Endothelial cell of umbilical vein (primary cell): Measurements from ENCODE around the gene BORCS6. TPM values are rescaled to one million over a fixed set of nuclear protein-coding genes. Genes with fewer than 3 reads are reported as not detected.

Experiments used
- BruUV-seq: library from RNA; stranded (reverse); fragments of 400-500 nt; replicated peaks from 2 replicates; lab custom pipeline; 2021; lab: Mats Ljungman, UMichigan
- CTCF ChIA-PET: fragments of 300-600, 350-600 bp; sonication (Branson Sonifier 250); formaldehyde crosslinking; loops from one replicate; lab custom pipeline; 2021; ENCODE audit warnings: antibody characterized with exemption, inconsistent platforms; lab: Charles Lee
- POLR2A ChIA-PET: fragments of 300-600, 350-600 bp; sonication (Branson Sonifier 250); formaldehyde crosslinking; loops from one replicate; lab custom pipeline; 2021; ENCODE audit warnings: antibody characterized with exemption, inconsistent platforms; lab: Charles Lee
- DNase-seq: peaks from one replicate; pipeline ENCODE4 v3.0.0-alpha.2; 2011; ENCODE audit warnings: low read depth, low spot score
- FAIRE-seq: peaks from 2 replicates; lab custom pipeline; 2011; peaks lifted over from hg19 to GRCh38; lab: Jason Lieb, UNC
- H2AFZ ChIP-seq: 2 replicates; pipeline ENCODE4 v1.6.0; 2012; ENCODE audit warnings: low read depth, low read length, control low read depth, inconsistent platforms
- H3K27ac ChIP-seq: 2 replicates; pipeline ENCODE4 v1.5.1; 2011; ENCODE audit warnings: low read depth, mild to moderate bottlenecking, control low read depth, low read length, moderate library complexity; ENCODE audit not compliant: insufficient read depth
- H3K27me3 ChIP-seq, 2 experiments: 2 replicates each; pipeline versions ENCODE4 v1.6.0 to v1.6.1; 2011; ENCODE audit warnings: low read length in 2 of 2, mixed read lengths in 1 of 2; ENCODE audit not compliant: control insufficient read depth in 2 of 2, insufficient read depth in 2 of 2
- H3K36me3 ChIP-seq, 2 experiments: 2 replicates in 1 of 2; 3 replicates in 1 of 2; pipeline ENCODE4 v1.5.1; 2011; ENCODE audit warnings: low read length in 2 of 2, mild to moderate bottlenecking in 1 of 2, moderate library complexity in 1 of 2; ENCODE audit not compliant: control insufficient read depth in 2 of 2, insufficient read depth in 2 of 2; ENCODE audit errors: extremely low read depth in 1 of 2
- H3K4me1 ChIP-seq: 3 replicates; pipeline ENCODE4 v1.5.1; 2011; ENCODE audit warnings: mild to moderate bottlenecking, low read length; ENCODE audit not compliant: control insufficient read depth, insufficient read depth; ENCODE audit errors: extremely low read depth
- H3K4me2 ChIP-seq: 2 replicates; pipeline ENCODE4 v1.6.1; 2011; ENCODE audit warnings: low read length, control low read depth, mixed read lengths; ENCODE audit not compliant: insufficient read depth
- H3K4me3 ChIP-seq, 3 experiments: fragments of 200-600 bp in 1 of 3; sonication (generic), shearing (Covaris generic) in 1 of 3; replicated peaks in 1 of 3; 2 replicates each; pipeline ENCODE4 v1.5.1; 2011 to 2016; ENCODE audit warnings: control low read depth in 3 of 3, low read length in 3 of 3, mild to moderate bottlenecking in 2 of 3, inconsistent platforms in 1 of 3, low read depth in 1 of 3, moderate library complexity in 1 of 3; ENCODE audit not compliant: insufficient read depth in 1 of 3
- H3K79me2 ChIP-seq: 2 replicates; pipeline ENCODE4 v1.6.0; 2012; ENCODE audit warnings: low read length, inconsistent platforms; ENCODE audit not compliant: control insufficient read depth, insufficient read depth
- H3K9ac ChIP-seq: replicated peaks from 2 replicates; pipeline ENCODE3; 2011; ENCODE audit warnings: low read length, control low read depth; ENCODE audit not compliant: insufficient read depth; ENCODE audit errors: extremely low read depth
- H3K9me1 ChIP-seq: replicated peaks from 3 replicates; pipeline ENCODE4 v1.6.0; 2011; ENCODE audit warnings: mild to moderate bottlenecking, low read length; ENCODE audit not compliant: control insufficient read depth, insufficient read depth; ENCODE audit errors: extremely low read depth
- H3K9me3 ChIP-seq: replicated peaks from 2 replicates; pipeline ENCODE4 v1.5.1; 2012; ENCODE audit warnings: low read length, inconsistent platforms; ENCODE audit not compliant: control insufficient read depth, insufficient read depth
- H4K20me1 ChIP-seq: replicated peaks from 2 replicates; pipeline ENCODE3; 2011; ENCODE audit warnings: mild to moderate bottlenecking, low read length; ENCODE audit not compliant: control insufficient read depth, insufficient read depth; ENCODE audit errors: extremely low read depth
- EZH2 ChIP-seq: IDR thresholded peaks from 2 replicates; pipeline ENCODE4 v1.6.1; 2012; ENCODE audit warnings: borderline replicate concordance, low read depth, mild to moderate bottlenecking, moderate library complexity, low read length, inconsistent platforms; ENCODE audit not compliant: severe bottlenecking
- FOS ChIP-seq: IDR thresholded peaks from 2 replicates; pipeline ENCODE4 v1.6.1; 2011; ENCODE audit warnings: mild to moderate bottlenecking, low read length, moderate library complexity, borderline replicate concordance; ENCODE audit not compliant: insufficient read depth
- GATA2 ChIP-seq: IDR thresholded peaks from 2 replicates; pipeline ENCODE4 v1.7.0; 2011; ENCODE audit warnings: low read depth, mild to moderate bottlenecking, moderate library complexity, mixed read lengths, low read length; ENCODE audit not compliant: insufficient read length, insufficient read depth
- JUN ChIP-seq: IDR thresholded peaks from 2 replicates; pipeline ENCODE4 v1.6.1; 2011; ENCODE audit warnings: borderline replicate concordance, low read depth; ENCODE audit not compliant: insufficient read length, insufficient read depth
- MAX ChIP-seq: IDR thresholded peaks from 2 replicates; pipeline ENCODE4 v1.6.1; 2011; ENCODE audit not compliant: insufficient read depth, insufficient read length
- MYC ChIP-seq: IDR thresholded peaks from one replicate; pipeline ENCODE4 v1.6.1; 2011; ENCODE audit warnings: mild to moderate bottlenecking, low read depth, low read length
- POLR2A ChIP-seq: IDR thresholded peaks from 2 replicates; pipeline ENCODE4 v1.6.1; 2012; ENCODE audit warnings: low read depth, mild to moderate bottlenecking, control low read depth, low read length
- POLR2AphosphoS5 ChIP-seq: IDR thresholded peaks from 2 replicates; pipeline ENCODE4 v1.6.1; 2012; ENCODE audit warnings: low read depth, mild to moderate bottlenecking, control low read depth, low read length, moderate library complexity; ENCODE audit not compliant: insufficient read depth
- dilution Hi-C: fragments of 300-500 bp; cut with MboI; formaldehyde crosslinking; loops from one replicate; pipeline ENCODE4 v1.15.0; 2019; ENCODE audit warnings: low sequenced_read_pairs; ENCODE audit not compliant: extremely low pct_ligation_motif_present
- intact Hi-C: fragments of 100-400 bp; cut with micrococcal nuclease; formaldehyde crosslinking; loops from one replicate; pipeline ENCODE4 v1.10.0; 2022
- polyA plus RNA-seq, 4 experiments: library from polyadenylated mRNA; depleted of rRNA in 3 of 4; stranded (reverse) in 3 of 4; unstranded in 1 of 4; fragments of >200 nt; gene quantifications; 2 replicates each; pipeline versions ENCODE4 v1.2.1 to v1.2.3, GENCODE V29; 2011 to 2012; ENCODE audit warnings: missing spikeins in 1 of 4
- total RNA-seq: library from RNA; stranded (reverse); gene quantifications from 2 replicates; pipeline ENCODE4 v1.2.3, GENCODE V29; 2021
- TF ChIP-seq, protein P1 (sequence below), 2 donors: IDR thresholded peaks; 1 replicate in 1 of 2; 2 replicates in 1 of 2; pipeline ENCODE4 v1.5.1; 2011; ENCODE audit warnings: low read length in 2 of 2, mild to moderate bottlenecking in 2 of 2, moderate library complexity in 2 of 2, control low read depth in 1 of 2, inconsistent platforms in 1 of 2, low read depth in 1 of 2; ENCODE audit not compliant: insufficient read depth in 1 of 2; ENCODE audit errors: extremely low read depth in 1 of 2

Gene BORCS6
- total and polyA plus RNA-seq, 2 donors (not counting 3 experiments of a cell fraction or from before 2014, with no cell fraction given) = 8.0 to 9.0 TPM

DNA sequence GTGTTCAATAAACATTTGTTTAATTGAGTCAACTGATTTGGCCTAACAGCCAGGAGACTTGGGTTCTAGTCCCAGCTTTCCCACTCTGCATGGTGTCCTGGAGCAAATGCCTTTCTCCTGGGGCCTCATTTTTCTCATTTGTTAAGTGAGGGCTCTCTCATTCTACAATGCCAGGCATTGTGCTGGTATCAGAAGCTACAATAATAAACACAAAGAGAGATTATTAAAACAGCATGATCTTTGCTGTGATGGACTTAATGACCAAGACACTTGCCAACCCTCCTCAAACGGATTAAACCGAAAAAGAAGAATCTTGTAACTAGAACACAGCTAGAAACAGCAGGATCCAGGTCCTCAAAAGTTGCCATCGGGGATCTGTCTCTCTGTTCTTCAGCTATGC lies 22.5 kb downstream of the BORCS6 start:
- FAIRE-seq (no peak), DNase-seq (no peak)
- Histone ChIP-seq H3K27me3 (no peaks in the 10 kb centered on the region), H4K20me1 (no peaks in the 10 kb centered on the region), H3K9me3 (no peaks in the 10 kb centered on the region), H3K79me2 (peaks cover 2% of the 10 kb centered on the region), H2AFZ (no peak overlapping the region), H3K36me3 (no peaks in the 10 kb centered on the region), H3K9me1 (no peaks in the 10 kb centered on the region), H3K4me1 (peaks cover 11% of the 10 kb centered on the region), H3K4me3 (no peak overlapping the region), H3K27ac (no peak overlapping the region), H3K9ac (no peak overlapping the region), H3K4me2 (no peak overlapping the region)
- ChIA-PET POLR2A (no interaction called here), CTCF (interaction anchor here (0.8 to 1.0 kb wide), 2 partner anchors 12 to 13 kb away, joined by 3 read pairs; no protein-coding TSS in a partner anchor)
- no TSS peak for BruUV-seq
- intact Hi-C loops = no loop called here
- dilution Hi-C loops = no loop called here
- no peak for TF ChIP-seq MYC
- no peak for TF ChIP-seq JUN
- no peak for TF ChIP-seq EZH2
- no peak for TF ChIP-seq FOS
- TF ChIP-seq MAX = no peak
- no peak for TF ChIP-seq GATA2
- TF ChIP-seq POLR2A = no peak
- TF ChIP-seq POLR2AphosphoS5 = no peak
- TF ChIP-seq, protein P1, sequence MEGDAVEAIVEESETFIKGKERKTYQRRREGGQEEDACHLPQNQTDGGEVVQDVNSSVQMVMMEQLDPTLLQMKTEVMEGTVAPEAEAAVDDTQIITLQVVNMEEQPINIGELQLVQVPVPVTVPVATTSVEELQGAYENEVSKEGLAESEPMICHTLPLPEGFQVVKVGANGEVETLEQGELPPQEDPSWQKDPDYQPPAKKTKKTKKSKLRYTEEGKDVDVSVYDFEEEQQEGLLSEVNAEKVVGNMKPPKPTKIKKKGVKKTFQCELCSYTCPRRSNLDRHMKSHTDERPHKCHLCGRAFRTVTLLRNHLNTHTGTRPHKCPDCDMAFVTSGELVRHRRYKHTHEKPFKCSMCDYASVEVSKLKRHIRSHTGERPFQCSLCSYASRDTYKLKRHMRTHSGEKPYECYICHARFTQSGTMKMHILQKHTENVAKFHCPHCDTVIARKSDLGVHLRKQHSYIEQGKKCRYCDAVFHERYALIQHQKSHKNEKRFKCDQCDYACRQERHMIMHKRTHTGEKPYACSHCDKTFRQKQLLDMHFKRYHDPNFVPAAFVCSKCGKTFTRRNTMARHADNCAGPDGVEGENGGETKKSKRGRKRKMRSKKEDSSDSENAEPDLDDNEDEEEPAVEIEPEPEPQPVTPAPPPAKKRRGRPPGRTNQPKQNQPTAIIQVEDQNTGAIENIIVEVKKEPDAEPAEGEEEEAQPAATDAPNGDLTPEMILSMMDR (IDR thresholded peaks at IDR 0.05; ENCODE audit: extremely low read depth in 1 of 2, insufficient read depth in 1 of 2, low read depth in 1 of 2, low read length in 2 of 2) = no peak
